GM18519 (cell line): ENCODE results near the gene MEIG1.
"Not testable (repeated sequence)": the region's sequence is repeated elsewhere in the genome, so short reads cannot be mapped to it uniquely, and the experiment has no call there.

Experiments used
- ATAC-seq: cut with Tn5 transposase; IDR thresholded peaks from one replicate; pipeline ENCODE4 v1.9.1; 2021; ENCODE audit warnings: mild to moderate bottlenecking, moderate library complexity; ENCODE audit not compliant: unreplicated experiment, low FRiP score

MEIG1 gene

DNA sequence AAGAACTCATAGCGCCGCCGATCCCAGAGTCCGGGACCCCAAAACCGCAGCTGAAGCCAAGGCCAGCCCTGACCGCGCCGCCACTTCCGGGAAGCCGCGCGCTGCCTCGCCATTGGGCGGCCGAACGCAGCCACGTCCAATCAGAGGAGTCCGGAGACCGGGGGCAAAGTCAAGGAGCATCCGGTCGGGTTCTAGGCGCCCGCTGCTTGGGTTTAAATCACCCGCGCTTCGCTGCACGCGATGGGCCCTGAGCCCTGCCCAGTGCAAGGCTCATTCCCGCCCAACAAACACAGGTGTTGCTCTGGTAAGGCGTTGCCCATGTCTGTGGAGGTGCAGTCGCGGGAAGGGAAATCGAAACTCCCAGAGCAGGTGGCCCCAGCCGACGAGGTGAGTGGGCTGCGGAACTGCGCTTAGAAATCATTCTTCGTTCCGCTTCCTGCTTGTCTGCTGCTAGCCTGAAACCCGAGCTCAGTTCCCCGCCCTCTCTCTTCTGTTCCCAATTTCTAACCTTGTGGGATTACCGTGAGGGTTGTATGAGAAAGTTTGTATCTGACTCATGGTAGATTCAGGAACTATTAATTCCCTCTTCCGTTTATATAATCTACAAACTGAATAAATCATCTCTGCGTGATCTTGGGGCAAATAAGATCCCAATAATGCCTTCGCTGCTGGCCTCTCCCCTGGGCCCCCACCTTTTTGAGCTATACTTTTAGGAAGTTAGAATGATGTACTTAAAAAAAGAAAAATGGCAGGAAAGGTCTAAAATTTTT lies 5.0 kb upstream of the MEIG1 start, which contains the start of gene DCLRE1C:
DCLRE1C (minus strand) TSS at position 96 of the 770 bp plus-strand sequence; CDS start at position 10, 86 bp downstream.
- ATAC-seq: peak; percentile 68

DNA sequence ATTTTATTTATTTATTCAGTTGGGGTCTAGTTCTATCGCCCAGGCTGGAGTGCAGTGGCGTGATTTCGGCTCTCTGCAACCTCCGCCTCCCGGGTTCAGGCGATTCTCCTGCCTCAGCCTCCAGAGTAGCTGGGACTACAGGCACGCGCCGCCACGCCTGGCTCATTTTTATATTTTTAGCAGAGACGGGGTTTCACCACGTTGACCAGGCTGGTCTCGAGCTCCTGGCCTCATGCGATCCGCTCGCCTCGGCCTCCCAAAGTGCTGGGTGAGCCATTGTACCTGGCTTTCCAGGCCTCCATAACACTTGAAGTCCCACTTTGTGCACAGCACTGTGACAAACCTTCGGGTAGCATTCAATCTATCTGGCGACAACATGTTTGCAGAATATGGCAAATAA lies 4.3 kb upstream of the MEIG1 start:
- no peak for ATAC-seq

DNA sequence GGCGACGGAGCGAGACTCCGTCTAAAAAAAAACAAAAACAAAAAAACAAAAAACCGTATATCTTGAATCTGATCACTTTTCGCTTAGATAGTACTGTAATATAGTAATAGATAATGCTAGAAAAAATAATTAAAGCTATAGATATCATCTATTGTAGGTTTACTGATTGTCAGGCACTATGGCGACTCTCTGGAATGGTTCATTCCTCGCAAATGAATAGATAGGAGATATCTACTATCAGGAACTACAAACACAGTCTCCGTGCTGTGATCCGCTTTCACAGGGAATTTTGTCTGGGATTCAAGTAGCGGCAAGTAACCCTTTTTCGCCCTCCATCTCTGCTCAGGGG lies 342 bp upstream of the MEIG1 start:
- ATAC-seq: no peak

DNA sequence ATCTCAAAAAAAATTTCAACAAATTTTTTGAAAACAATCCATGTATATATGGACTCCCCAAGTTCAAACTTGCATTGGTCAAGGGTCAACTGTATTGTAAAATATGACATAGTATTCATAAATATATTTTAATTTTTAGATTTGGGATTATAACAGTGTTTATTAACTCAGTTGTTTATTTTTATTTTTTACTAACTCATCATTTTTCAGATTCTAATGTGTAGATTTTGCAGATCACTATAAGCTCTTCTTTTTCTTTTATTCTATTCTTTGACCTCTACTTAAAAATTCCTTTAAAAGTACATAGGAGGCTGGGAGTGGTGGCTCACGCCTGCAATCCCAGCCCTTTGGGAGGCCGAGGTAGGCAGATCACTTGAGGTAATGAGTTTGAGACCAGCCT lies 8.7 kb downstream of the MEIG1 start:
- no peak for ATAC-seq

DNA sequence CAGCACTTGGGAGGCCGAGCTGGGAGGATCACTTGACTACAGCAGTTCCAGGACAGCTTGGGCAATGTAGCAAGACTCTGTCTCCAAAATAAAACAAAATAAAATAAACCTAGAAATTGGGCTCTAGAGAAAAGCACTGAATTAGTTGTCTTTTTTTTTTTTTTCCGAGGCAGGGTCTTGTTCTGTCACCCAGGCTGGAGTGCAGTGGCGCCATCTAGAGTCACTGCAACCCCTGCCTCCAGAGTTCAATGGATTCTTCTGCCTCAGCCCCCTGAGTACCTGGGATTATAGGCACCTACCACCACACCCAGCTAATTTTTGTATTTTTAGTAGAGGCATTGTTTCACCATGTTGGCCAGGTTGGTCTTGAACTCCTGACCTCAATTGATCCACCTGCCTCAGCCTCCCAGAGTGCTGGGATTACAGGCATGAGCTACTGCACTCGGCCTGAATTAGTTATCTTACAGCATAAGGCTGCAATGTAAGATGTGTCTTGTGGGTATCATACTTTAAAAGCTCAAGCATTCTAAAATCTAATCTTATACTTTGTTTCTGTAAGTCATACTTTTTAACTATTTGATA lies 12.8 kb downstream of the MEIG1 start:
- no peak for ATAC-seq

DNA sequence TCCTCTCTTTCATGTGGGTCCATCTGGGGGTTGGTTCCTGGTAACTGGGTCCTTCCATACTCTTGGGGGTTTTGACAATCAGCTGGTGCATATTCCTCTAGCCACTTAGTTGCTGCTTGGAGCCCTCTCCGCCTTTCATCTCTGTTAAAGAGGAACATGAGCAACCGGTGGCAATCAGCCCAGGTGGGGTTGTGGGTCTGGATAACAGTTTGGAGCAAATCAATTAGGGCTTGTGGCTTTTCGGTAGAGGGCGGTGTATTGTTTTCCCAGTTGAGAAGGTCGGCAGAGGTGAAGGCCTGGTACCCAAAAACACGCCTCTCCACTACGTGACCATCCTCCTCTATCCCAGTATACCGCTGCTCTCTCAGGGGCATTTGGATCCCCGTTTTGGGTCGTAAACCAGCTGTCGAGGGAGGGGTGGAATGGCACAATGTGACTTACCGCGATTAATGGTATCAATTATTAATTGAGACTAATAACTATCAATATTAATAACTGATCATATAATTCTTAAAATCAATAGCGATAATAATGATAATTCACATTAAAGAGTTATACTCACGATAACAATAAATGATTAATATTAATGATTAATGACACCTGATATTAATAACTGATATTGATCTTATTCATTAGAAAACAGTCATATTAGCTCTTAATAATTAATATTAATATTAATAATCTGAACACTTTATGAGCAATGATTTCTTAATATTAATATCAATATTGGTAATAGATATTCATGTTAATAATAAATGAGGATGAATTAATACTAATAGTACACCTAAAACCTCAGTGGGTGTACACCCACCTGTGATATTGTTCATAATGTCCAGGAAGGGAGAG lies 15.2 kb downstream of the MEIG1 start:
- ATAC-seq: not testable (repeated sequence)

DNA sequence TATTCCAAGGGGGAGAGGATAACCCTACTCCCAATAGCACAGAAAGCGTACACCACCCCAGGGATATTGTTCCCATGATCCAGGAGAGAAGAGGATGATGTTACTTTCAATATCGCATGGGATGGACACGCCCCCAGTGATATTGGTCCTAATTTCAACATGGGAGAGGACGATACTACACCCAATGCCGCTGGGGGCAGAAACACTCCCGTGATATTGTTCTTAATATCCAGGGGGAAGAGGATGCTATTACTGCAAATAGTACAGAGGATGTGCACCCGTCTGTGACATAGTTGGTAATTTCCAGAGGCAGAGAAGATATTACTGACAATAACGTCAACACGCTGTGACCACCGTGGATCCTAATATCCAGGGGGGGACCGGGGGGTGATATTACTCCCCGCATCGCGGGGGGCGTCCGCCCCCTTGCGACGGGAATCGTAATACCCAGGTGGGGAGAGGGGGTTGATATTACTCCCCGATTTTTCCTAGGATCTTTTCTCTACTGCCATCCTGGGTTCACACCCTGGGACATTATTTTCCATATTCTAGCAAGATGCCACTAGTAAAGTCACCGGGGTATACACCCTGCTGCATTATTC lies 16.6 kb downstream of the MEIG1 start:
- no peak for ATAC-seq

DNA sequence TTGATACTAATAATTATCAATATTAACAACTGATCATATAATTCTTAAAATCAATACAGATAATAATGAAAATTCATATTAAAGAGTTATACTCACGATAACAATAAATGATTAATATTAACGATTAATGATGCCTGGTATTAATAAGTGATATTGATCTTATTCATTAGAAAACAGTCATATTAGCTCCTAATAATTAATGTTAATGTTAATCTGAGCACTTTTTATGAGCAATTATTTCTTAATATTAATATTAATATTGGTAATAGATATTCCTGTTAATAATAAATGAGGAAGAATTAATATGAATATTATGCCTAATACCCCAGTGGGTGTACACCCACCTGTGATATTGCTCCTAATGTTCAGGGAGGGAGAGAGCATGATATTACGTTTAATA lies 23.6 kb downstream of the MEIG1 start:
- no peak for ATAC-seq

DNA sequence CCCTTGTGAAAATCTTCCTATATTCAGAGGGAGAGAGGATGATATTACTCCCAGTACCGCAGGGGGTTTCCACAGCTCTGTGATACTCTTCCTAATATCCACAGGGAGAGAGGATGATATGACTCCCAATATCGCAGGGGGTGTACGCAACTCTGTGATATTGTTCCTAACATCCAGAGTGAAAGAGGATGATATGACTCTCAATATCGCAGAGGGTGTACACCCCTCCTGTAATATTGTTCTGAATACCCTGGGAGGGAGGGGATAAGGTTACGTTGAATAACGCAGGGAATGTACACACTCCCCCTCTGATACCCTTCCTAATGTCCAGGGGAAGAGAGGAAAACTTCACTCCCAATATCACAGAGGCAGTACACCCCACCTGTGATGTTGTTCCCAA lies 30.4 kb downstream of the MEIG1 start:
- not testable (repeated sequence) for ATAC-seq

DNA sequence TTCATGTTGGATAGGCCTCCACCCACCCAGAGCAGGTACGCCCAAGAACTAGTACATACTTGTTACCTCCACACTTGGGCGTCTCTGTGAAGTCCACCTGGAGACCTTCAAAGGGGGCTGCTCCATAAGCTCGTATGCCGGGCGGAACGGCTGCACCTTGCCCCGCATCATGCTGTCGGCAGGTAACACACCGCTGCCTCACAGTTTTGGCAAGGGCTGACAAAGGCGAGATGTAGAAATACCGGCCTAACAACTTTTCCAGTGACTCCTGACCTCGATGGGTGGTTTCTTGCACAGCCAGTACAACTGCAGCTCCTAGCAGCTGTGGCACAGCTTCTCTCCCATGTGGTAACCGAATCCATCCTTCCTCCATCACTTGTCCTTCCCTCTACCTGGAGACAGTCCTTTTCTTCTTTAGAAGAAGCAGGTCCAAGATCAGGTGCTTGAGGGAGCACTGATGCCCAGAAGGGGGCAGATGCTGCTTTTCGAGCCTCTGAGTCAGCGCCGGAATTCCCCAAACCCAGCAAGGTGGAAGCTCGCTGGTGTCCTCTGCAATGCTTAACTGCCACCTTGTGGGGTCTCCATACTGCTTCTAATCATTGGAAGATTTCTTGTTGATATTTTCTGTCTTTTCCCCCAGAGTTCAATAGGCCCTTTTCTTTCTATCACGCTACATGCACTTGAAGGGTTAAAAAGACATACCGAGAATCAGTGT lies 32.0 kb downstream of the MEIG1 start:
- ATAC-seq: not testable (repeated sequence)

DNA sequence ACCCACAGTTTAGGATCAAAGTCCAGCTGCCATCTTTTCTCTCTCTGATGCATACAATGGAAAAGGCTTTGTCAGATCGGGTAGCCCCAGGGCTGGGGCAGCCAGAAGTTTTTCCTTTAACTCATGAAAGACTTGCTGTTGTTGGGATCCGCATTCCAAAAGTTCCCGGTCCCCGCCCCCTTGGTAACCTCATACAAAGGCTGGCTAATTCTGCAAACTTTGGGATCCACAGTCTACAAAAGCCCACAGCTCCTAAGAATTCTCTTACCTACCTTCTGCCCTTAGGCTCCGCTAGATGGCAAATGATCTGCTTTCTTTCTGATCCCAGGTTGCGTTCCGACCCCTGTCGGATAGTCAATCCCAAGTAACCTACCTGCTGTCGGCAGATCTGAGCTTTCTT lies 33.1 kb downstream of the MEIG1 start:
- not testable (repeated sequence) for ATAC-seq

DNA sequence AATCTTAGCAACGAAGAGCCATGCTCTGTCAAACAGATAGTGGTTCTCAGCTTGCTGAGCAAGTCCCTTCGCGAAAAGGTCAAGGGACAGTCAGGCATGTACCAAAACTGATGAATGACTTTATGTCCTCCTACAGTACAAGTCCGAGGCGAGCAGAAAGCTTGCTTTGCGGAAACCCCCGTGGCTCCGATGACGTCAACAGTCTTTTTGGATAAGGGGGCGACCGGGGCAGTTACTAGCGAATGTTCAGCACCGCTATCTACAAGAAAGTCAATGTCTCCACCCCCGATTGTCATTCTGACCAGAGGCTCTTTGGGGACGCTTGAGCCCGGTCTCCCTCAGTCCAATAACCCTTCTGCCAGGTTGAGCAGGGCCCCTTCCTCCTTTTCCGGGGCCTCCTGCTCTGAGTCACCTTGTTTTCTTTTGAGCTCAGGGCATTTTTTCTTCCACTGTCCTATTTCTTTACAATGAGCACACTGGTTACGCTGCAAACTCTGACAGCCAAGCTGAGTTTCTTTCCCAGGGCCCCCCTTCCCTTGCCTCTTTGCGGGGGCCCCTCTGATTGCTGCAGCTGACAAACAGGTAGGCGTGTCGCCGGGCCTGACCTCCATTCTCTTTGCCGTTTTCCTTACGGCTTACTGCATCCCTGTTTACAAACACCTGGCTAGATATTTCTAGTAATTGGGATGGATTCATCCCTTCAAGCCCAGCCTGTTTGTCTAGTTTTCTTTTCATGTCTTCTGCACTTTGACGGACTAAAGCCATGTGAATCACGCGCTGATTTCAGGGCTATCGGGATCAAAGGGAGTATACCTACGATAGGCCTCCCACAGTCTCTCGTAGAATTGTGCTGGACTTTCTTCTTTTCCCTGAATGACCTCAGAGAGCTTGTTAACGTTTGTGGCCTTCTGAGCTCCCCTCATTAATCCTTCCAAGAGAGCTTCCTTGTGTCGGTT lies 34.6 kb downstream of the MEIG1 start:
- ATAC-seq: not testable (repeated sequence)

DNA sequence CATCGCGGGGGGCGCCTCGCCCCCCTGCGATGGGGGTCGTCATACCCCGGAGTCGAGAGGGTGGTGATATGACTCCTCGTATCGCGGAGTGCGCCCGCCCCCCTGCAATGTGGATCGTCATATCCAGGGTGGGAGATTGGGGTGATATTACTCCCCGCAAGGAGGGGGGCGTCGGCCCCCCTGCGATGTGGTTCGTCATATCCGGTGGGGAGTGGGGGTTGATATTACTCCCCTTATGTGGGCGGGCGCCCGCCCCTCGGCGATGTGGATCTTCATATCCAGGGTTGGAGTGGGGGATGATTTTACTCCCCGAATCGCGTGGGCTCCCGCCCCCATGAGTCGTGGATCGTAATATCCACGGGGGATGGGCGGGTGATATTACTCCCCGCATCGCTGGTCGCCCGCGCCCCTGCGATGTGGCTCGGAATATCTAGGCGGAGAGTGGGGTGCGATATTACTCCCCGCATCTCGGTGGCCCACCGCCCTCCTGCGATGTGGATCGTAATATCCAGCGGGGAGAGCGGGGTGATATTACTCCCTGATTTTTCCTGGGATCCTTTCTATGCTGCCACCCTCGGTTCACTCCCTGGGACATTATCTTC lies 36.9 kb downstream of the MEIG1 start:
- no peak for ATAC-seq

DNA sequence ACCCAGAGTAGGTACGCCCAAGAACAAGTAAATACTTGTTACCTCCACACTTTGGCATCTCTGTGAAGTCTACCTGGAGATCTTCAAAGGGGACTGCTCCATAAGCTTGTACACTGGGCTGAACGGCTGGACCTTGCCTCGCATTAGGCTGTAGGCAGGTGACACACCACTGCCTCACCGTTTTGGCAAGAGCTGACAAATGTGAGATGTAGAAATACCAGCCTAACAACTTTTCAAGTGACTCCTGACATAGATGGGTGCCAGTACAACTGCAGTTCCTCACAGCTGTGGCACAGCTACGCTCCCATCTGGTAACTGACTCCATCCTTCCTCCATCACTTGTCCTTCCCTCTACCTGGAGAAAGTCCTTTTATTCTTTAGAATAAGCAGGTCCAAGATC lies 54.3 kb downstream of the MEIG1 start:
- ATAC-seq: not testable (repeated sequence)

DNA sequence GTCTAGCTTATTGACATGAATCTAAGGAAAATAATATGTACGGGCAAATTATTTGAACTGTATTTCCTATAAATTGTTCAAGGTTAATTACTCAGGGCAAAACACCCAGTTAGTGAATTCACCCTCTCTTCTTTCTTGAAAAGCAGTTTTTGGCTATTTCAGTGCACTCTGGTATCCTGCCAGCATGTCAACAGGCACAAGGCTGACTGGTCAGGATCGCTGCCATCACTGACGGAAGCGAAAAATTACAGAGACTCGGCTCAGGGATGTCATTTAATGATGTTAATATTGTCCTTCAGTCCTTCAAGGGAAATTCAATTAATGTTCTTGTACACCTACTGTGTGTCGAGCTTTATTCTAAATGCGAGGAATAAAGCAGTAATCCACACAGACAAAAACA lies 56.3 kb downstream of the MEIG1 start:
- no peak for ATAC-seq

DNA sequence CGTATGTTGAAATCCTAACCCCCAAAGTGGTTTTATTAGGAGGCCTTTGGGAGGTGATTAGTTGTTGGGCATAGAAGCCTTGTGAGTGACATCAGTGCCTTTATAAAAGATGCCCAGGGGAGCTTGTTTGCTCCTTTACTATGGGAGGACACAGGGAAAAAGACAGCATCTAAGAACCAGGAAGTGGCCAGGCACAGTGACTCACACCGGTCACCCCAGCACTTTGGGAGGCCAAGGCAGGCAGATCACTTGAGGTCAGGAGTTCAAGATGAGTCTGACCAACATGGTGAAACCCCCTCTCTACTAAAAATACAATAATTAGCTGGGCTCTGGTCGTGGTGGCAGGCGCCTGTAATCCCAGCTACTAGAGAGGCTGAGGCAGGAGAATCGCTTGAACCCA lies 61.8 kb downstream of the MEIG1 start:
- ATAC-seq: not testable (repeated sequence)
